Stimulated activated CD4-positive, alpha-beta T cell treated with anti-CD3 and anti-CD28 coated beads, Interleukin-2, amount 100 ng/mL, for 4 hours (primary cell): Measurements from ENCODE around the gene RFPL3.
"Not testable (repeated sequence)": the region's sequence is repeated elsewhere in the genome, so short reads cannot be mapped to it uniquely, and the experiment has no call there.

Source experiments
- DNase-seq: peaks from one replicate; pipeline ENCODE4 v3.0.0-alpha.2; 2020; ENCODE audit warnings: low read depth

The RFPL3 gene

DNA sequence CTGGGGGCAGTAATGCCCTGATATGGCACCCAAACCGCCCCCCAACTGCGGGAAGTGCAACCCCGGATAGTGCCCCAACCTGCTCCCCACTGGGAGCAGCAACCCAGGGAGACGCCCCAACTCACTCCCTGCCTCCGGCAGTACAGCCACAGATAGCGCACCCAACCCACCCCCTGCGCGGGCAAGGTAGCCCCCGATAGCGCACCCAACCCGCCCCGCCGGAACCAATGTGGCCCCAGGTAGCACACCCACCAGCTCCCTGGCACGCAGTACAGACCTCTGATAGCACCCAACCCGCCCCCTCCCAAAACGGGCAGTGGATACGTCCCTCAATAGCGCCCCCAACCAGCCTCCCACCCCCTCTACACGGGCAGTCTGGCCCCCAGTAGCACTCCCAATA, 3.8 kb upstream of the RFPL3 start:
- no peak for DNase-seq

DNA sequence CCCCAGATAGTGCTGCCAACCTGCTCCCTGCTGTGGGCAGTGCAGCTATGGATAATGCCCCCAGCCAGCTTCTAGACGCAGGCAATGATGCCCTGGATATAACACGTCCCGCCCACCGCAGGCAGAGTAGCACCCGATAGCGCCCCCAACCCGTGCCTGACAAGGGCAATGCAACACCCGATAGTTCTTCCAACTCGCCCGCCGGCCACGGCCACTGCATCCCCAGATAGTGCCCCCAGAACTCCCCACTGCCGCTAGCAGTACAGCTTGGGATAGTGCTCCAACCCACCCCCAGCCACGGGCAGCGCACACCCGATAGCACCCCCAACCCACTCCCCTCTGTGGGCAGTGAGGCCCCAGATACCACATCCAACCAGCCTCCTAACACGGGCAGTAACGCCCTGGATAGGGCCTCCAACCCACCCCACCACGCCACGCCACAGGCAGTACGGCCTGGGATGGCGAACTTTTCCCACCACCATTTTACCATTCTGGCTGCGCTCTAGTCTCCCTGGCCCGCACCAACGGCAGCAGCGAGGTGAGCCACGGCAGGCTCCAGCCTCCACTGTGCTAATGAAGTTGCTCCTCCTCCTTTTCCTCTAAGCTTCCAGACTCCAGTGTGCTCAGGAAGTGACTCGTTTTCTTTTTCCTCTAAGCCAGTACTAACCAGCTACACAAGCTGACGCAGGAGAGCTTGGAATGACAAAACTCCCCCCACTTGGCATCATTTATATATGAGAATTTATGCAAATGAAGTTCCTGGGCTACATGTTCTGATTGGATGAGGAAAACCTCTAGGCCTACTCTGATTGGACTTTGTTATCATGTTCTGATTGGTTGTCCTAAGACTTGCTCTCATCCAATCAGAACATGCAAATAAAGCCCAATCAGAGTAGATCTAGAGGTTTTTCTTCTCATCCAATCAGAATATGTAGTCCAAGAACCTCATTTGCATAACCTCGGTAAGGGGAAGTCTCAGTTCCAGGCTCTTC, 3.0 kb upstream of the RFPL3 start:
- DNase-seq = no peak

DNA sequence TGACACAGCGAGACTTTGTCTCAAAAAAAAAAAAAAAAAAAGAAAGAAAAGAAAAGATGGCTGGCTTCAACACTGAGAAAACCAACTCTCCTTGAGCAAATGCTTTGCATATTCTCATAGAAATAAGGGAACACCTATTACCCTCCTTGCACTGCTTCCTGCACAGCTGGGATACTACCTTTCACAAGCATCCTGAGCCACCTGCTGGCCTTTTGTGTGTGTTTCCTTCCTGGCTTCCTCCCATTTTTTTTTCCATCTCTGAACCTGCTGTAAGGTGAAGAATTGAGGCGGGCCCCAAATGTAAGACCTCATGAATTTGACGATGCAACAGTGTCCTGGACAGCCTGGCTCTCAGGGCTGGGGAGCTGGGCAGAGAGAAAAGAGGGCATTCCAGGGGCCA, 1.9 kb upstream of the RFPL3 start:
- no peak for DNase-seq

DNA sequence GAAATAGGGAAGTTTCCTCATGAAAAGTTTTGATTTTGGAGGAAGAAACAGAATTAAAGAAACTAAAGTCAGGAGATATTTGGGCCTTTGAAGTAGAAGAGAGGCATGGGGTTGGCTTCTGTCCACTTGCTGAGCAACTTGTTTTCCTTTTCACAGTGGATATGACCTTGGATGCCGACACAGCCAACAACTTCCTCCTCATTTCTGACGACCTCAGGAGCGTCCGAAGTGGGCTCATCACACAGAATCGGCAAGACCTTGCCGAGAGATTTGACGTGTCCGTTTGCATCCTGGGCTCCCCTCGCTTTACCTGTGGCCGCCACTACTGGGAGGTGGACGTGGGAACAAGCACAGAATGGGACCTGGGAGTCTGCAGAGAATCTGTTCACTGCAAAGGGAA, 2.4 kb downstream of the RFPL3 start:
- DNase-seq = not testable (repeated sequence)

DNA sequence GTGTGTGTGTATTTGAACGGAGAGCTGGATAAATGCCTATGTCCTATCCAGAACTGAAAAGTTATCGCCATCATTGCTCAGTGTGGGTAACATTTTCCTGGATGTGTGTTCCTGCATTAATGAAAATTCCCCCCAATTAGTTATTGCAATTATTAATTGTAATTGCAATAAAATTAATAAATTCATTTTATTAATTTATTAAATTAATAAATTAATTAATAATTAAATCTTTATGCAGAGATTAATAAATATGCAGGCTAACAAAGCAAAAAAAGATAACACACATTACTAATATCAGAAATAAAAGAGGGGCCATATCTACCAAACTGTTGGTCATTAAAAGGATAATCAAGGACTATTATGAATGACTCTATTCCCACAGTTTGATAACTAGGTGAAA, 3.6 kb downstream of the RFPL3 start:
- no peak for DNase-seq

DNA sequence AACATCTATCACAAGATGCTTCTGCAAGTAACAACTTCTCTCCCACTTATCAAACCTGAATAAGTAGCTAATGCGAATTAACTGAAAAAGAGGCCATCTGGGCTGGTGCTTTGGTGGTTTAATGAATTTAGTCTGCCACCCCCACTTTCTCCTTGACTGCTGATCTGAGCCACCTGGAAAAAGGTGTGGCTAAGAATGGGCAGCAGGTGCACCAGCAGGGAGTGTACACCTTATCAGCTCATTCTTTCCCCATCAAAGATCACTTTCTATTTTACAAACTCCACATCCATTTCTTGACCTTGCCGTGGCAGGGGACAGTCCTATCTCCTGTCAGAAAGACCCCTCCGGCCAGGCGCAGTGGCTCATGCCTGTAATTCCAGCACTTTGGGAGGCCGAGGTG, 6.5 kb downstream of the RFPL3 start:
- no peak for DNase-seq

DNA sequence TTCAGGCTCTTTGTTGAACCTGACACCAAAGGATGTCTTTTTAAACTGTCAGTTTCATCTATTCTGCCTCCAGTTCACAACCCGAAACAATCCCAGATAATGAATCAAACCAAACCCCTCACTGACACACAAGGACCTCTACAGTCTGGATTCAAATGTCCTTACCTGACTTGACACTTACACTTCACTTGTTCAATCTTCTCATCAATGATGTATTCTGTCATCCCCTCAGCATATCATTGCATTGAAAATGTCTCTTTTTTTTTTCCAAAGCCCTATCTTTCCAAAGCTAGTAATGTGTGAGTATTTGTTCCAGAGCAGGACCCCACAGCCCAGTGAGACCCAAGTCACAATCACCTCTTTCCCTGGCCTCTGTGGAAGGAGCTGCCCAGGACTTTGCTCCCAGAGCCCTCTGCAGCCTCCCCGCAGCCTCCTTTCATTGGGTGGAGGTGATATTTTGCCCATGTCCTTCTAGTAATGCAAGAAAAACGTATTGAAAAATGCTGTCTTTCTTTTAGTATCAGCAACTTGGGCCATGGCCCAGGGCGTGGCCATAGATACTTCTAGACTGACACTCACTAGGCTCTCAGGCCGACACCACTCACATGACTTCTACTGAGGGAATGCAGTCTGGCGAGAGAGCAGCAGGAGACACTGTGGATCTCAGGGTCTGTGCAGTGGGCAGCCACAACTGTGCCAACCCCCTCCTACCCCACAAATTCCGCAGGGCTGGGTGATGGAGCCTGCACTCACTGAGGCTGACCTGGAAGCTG, 18.2 kb downstream of the RFPL3 start:
- no peak for DNase-seq

DNA sequence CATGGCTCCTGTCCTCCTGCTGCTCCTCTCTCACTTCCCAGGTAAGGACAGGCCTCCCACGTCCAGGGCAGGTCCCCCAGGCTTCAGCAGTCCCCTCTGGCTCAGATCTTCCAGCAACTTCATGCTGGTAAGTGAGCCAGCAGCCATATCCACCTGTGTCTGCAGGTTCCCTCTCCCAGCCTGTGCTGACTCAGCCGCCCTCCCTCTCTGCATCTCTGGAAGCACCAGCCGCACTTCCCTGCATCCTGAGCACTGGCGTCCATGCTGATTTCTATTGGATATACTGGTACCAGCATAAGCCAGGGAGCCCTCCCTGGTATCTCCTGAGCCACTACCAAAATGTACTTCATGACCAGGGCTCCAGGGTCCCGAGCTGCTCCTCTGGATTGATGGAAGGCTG, 19.0 kb downstream of the RFPL3 start:
- no peak for DNase-seq

DNA sequence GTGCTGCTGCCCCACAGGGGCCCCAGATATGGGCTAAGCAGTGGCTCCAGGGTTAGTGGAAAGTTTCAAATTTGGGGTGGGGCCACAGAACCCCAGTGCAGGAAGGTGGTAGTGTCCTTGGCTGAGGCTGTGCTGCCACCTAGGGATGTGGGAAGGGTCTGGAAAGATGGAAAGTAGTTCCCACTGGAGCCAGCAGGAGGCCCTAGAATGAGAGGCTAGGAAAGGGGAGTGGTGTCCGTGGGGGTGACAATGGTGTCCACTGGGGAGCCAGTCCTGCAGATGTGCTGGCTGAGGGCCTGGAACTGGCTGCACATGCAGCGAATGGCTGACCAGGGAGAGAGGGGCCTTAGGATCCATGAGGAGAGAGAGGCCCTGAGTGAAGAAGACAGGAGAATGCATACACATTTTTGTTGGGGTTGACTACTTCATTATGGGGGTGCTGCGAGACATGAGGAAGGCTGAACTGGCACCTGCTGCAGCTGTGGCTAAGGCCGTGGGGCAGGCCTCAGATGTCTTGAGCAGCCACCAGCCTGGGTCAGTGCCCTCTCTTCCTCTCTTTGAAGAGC, 21.1 kb downstream of the RFPL3 start:
- no peak for DNase-seq

DNA sequence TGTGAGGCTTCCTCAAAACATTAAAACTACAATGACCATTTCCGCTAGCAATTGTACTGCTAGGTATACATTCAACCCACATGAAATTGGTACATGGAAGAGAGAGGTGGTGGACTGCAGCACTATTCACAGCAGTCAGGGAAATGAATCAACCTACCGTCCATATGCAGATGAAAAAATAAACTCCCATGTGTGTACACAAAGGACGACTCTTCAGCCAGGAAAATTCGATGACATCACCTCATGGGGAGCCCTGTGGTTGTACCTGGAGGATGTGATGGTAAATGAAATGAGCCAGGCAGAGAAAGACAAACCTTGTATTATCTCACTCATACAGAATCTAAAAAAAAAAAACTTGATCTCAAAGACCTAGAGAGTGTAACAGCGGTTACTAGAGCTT, 23.3 kb downstream of the RFPL3 start:
- no peak for DNase-seq

DNA sequence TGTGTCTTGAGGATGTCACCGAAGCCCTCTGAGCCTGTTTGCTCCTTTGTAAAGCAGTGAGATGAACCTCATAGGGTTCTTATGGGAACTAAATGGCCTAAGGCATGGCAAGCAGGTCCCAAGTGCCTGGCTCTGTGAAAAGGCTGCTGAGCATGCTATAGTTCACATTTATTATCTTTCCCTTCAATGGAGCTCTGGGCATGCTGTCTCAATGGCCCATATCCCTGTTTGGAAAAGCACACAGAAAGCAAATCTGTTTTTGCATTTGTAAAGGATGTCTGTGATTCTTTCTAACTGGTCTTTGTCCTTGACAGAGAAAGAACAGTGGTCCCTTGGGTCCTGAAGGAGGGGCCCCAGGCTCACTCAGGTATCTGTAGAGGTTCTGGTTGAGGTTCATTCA, 28.0 kb downstream of the RFPL3 start:
- no peak for DNase-seq

DNA sequence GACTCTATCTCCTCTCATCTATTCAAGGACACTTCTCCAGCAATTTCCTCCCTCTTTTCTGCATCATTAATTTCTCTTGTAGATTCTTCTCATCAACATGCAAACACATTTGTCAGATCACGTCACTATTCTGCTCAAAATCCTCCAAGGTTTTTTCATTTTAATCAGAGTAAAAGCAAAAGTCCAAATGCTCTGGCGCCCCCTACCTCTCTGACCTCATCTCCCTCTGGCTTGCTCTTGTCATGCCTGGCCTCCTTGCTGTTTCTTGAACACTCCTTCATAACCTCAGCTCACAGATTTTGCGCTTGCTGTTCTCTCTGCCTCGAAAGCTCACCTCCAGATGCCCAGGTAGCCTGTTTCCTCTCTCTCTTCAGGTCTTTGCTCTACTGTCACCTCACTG, 32.0 kb downstream of the RFPL3 start:
- no peak for DNase-seq

DNA sequence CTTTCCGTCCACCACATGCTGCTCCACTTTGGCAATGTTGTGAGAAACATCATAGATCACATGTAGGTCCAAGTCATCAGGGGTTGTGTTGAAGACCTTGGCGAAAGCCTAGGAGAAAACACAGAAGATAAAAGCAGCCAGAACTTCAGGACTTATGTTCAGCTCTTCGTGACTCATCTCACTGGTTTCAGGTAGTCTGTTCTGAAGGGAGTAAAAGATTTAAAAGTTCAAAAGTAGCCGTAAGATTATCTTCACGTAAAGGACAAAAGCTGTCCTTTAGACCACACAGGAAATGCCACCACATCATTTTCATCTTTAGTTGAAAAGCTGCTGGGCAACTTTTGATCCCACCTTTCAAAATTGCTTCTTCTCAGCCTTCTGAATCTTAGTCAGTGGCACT, 37.4 kb downstream of the RFPL3 start:
- no peak for DNase-seq

DNA sequence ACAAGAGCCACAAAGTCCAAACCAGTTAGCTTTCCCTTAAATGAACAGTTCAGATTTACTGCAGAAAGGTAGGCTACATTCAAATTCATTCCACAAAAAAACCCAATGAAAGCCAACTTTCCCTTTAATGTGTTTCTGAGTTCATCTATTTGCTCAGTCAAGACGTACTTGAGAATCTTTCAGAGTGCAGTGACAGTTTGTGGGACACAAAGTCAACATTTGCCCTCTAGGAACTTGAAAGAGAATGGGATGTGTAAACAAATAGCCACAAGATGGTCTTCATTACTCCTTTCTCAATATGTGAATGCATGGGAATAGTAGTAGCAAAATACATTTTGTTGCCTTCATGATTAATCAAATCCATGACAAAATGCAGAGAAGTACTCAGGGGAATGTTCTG, 38.6 kb downstream of the RFPL3 start:
- no peak for DNase-seq

DNA sequence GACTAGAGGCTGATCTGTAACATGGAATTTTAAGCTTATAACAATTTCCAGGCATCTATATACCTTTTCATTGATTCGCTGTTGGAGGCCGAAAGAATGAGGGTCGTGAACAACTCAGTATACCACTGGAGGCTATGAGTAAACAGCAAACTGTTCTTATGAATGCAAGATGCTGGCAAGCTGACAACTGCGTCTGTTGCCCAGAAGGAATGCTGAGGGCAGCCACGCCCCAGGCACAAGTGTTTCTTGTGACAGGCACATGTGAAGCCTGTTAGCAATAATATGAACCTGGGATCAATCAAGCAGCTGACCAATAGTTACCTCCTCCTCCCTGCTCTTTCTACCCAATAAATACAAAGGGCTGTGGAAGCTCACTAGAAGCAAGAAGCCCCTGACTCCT, 39.1 kb downstream of the RFPL3 start:
- DNase-seq = no peak

DNA sequence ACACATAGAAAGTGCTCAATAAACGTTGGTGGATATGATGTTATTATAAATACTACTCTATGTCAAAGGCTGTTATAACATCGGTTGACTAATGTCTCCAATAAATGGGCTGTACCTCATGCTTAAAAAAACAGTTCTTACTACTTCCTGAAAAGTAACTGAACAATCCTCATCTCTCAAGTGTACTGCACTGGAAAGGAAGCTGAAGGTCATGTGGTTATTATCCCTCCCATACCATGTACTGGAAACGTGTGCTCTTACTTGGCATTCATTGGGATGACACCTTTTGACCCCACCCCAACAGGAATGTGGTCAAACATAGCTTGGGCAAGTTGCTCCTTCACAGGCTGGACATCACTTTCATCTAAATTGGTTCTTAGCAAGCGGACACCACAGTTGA, 43.8 kb downstream of the RFPL3 start:
- DNase-seq = no peak

DNA sequence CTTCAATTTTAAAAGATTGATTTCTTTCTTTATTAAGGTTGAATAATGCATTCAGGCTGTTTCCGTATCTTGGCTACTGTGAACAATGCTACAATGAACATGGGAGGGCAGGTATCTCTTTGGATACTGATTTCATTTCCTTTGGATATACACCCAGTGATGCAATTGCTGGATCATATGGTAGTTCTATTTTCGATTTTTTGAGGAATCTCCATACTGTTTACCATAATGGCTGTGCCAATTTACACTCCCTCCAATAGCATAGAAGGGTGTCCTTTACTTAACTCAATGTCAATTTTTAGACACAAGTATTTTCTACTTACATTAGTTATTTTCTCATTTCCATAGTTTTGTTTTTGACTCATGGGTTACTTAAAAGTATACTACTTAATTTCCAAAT, 46.4 kb downstream of the RFPL3 start:
- DNase-seq = no peak

DNA sequence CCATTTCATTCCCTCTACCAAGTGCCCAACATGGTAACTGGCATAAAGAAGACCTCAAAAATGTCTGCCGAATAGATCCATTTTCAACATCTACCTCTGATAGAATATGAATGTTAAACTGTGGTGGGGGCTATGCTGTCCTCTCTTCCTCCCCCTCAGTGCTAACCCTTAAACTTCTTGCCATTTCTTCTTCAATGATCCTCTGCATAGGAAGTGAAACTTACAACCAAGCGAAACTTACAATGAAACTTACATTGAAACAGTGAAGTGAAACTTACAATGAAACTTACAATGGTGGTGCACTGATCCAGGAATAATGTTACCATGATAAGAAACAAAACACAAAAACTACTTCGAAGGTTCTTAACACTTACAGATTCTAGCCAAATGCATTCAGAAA, 49.6 kb downstream of the RFPL3 start:
- no peak for DNase-seq

DNA sequence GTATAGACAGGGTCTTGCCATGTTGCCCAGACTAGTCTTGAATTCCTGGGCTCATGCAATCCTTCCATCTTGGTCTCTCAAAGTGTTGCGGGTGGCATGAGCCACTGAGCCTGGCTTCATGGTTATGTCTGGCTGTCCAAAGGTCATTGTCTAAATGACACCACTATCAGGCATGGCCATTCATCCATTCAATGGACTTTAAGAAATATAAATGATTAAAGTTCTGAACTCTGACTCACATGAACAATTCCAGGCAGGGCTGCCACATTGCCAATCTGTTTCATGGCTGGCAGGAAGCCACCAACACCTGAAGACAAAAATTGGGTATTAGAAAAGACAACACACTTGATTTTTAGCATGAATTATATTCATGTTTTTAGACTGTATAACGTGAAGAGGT, 50.3 kb downstream of the RFPL3 start:
- DNase-seq = no peak

DNA sequence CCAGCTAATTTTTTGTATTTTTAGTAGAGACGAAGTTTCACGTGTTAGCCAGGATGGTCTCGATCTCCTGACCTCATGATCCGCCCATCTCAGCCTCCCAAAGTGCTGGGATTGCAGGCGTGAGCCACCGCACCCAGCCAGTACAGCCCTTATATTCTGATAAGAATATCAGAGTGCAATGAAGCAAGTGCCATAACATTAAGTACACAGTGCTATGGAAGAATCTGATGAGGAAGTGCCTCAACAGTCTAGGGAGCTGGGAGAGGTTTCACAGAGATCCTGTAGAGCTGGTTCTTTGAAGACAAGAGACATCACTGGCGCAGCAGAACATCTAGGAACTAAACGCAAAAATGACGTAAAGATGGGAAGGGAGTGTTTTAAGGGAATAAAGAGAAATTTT, 52.3 kb downstream of the RFPL3 start:
- no peak for DNase-seq

DNA sequence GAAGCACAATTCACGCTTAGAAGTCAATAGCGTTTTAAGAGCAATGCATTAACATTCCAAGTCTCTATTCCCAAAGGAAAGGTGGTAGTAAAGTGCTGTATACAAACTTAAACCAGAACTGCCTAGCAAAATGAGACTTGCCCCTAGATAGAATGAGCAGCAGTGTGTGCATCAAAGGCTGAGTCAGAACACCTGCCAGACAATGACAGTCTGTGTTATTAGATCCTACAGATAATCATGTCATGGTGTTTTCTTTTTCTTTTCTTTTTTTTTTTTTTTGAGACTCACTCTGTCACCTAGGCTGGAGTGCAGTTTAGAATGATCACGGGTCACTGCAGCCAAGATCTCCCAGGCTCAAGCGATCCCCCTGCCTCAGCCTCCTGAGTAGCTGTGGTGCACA, 52.8 kb downstream of the RFPL3 start:
- no peak for DNase-seq
